SK-N-SH treated with all-trans-retinoic acid at 6 μM for 48 hours (cell line): ENCODE data around the gene PDGFRB.

ENCODE experiments used
- ATAC-seq: fragments of 200-7000 bp; cut with Tn5 transposase; 3 replicates; pipeline ENCODE4 v1.9.1; 2020; ENCODE audit warnings: mild to moderate bottlenecking, moderate library complexity
- ARNTL ChIP-seq: fragments of 450-650 bp; formaldehyde crosslinking; IDR thresholded peaks from 2 replicates; pipeline ENCODE4 v1.5.0; 2020; ENCODE audit warnings: low read depth, mild to moderate bottlenecking, moderate library complexity, borderline replicate concordance
- BACH2 ChIP-seq: fragments of 250-450 bp; sonication (Bioruptor Pico); IDR thresholded peaks from 2 replicates; pipeline ENCODE4 v1.9.0; 2021; ENCODE audit warnings: mild to moderate bottlenecking, borderline replicate concordance
- ESRRG ChIP-seq: fragments of 250-450 bp; sonication (Bioruptor Pico); IDR thresholded peaks from 2 replicates; pipeline ENCODE4 v1.6.1; 2021; ENCODE audit warnings: mild to moderate bottlenecking
- GLIS3 ChIP-seq: fragments of 250-450 bp; sonication (Bioruptor Pico); IDR thresholded peaks from 2 replicates; pipeline ENCODE4 v1.5.0; 2020; ENCODE audit warnings: mild to moderate bottlenecking, moderate library complexity
- ISL1 ChIP-seq: fragments of 250-450 bp; sonication (Bioruptor Pico); IDR thresholded peaks from 2 replicates; pipeline ENCODE4 v2.1.2; 2022; ENCODE audit warnings: mild to moderate bottlenecking, moderate library complexity
- OSR1 ChIP-seq: fragments of 250-450 bp; sonication (Bioruptor Pico); IDR thresholded peaks from 2 replicates; pipeline ENCODE4 v1.8.0; 2022; ENCODE audit warnings: moderate library complexity, mild to moderate bottlenecking, inconsistent platforms
- PPARA ChIP-seq: fragments of 250-450 bp; sonication (Bioruptor Pico); IDR thresholded peaks from 2 replicates; pipeline ENCODE4 v1.5.0; 2020; ENCODE audit warnings: mild to moderate bottlenecking, borderline replicate concordance
- RARB ChIP-seq: fragments of 250-450 bp; sonication (Bioruptor Pico); IDR thresholded peaks from 2 replicates; pipeline ENCODE4 v1.8.0; 2021; ENCODE audit warnings: mild to moderate bottlenecking, moderate library complexity
- SNAI2 ChIP-seq: fragments of 250-450 bp; sonication (Bioruptor Pico); IDR thresholded peaks from 2 replicates; pipeline ENCODE4 v1.5.0; 2020; ENCODE audit warnings: mild to moderate bottlenecking, moderate library complexity
- TCF4 ChIP-seq: fragments of 250-450 bp; sonication (Bioruptor Pico); IDR thresholded peaks from 2 replicates; pipeline ENCODE4 v1.8.0; 2021; ENCODE audit warnings: mild to moderate bottlenecking, moderate library complexity, borderline replicate concordance
- TOX ChIP-seq: fragments of 250-450 bp; sonication (Bioruptor Pico); IDR thresholded peaks from 2 replicates; pipeline ENCODE4 v1.8.0; 2021; ENCODE audit warnings: mild to moderate bottlenecking, moderate library complexity, borderline replicate concordance
- ZC3H10 ChIP-seq: fragments of 250-450 bp; sonication (Bioruptor Pico); IDR thresholded peaks from 2 replicates; pipeline ENCODE4 v1.5.1; 2021; ENCODE audit warnings: mild to moderate bottlenecking, moderate library complexity
- ZFP3 ChIP-seq: fragments of 250-450 bp; sonication (Bioruptor Pico); IDR thresholded peaks from 2 replicates; pipeline ENCODE4 v1.5.0; 2020; ENCODE audit warnings: mild to moderate bottlenecking, moderate library complexity
- ZFP30 ChIP-seq: fragments of 450-650 bp; formaldehyde crosslinking; IDR thresholded peaks from 2 replicates; pipeline ENCODE4 v1.5.0; 2022; ENCODE audit warnings: mild to moderate bottlenecking, moderate library complexity
- ZNF565 ChIP-seq: fragments of 450-650 bp; formaldehyde crosslinking; conservative IDR thresholded peaks from 2 replicates; pipeline ENCODE4 v1.5.0; 2020; ENCODE audit warnings: low read depth, mild to moderate bottlenecking, moderate library complexity
- ZNF70 ChIP-seq: fragments of 450-650 bp; formaldehyde crosslinking; IDR thresholded peaks from 2 replicates; pipeline ENCODE4 v1.5.0; 2020; ENCODE audit warnings: mild to moderate bottlenecking, moderate library complexity
- ZNF8 ChIP-seq: fragments of 450-650 bp; formaldehyde crosslinking; IDR thresholded peaks from 2 replicates; pipeline ENCODE4 v1.5.0; 2020; ENCODE audit warnings: mild to moderate bottlenecking, moderate library complexity
- TF ChIP-seq, protein P1 (sequence below): fragments of 250-450 bp; sonication (Bioruptor Pico); IDR thresholded peaks from 2 replicates; pipeline ENCODE4 v1.5.1; 2021; ENCODE audit warnings: mild to moderate bottlenecking, moderate library complexity
- TF ChIP-seq, protein P2 (sequence below): fragments of 250-450 bp; sonication (Bioruptor Pico); IDR thresholded peaks from 2 replicates; pipeline ENCODE4 v1.8.0; 2021; ENCODE audit warnings: low read depth, mild to moderate bottlenecking, moderate library complexity, borderline replicate concordance
- TF ChIP-seq, protein P3 (sequence below): fragments of 250-450 bp; sonication (Bioruptor Pico); IDR thresholded peaks from 2 replicates; pipeline ENCODE4 v1.5.0; 2020; ENCODE audit warnings: mild to moderate bottlenecking, moderate library complexity
- TF ChIP-seq, protein P4 (sequence below): fragments of 250-450 bp; sonication (Bioruptor Pico); IDR thresholded peaks from 2 replicates; pipeline ENCODE4 v1.5.1; 2020; ENCODE audit warnings: low read depth, mild to moderate bottlenecking, moderate library complexity

The PDGFRB gene

DNA sequence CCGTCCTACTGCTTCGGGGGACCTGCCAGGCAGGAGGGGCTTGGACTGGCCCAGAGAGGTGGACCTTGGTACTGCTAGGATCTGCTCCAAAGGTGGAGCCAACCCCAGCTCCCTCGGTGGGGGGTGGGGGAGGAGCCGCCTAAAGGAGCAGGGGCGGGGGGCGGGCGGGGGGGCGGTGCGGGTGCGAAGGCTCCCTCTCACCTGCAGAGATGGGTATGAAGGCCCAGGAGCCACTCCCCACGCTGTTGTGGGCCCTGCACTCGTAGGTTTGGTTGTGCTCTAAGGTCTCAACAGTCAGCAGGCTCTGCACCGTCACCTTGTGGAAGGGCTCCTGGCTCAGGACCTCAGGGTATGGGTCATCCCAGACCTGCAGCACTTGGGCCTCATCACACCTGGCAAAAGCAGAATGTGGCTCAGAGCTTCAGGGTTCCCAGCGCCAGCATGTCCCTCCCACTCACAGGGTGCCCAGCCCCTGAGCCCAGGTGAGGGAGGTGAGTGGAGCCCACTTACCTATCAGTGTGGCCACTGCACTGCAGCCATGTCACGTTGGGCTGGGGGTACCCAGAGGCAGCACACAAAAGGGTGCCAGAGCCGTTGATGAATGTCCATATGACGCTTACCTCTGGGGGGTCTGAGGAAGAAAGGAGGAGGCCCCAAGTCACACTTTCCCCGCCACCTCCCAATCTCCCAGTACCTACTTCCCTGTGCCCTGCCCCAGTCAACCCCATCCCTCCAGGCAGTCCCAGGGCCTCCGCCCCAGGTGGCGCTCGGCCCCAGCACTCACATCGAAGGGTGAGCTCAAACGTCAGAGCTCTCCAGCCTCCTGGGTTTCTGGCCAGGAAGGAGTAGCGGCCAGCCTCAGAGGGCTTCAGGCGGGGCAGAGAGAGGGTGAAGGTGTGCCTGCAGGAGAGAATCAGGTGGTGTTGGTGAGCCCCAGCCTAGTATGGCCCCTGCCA, 85.7 kb downstream of the PDGFRB start:
- no peak for ATAC-seq
- TF ChIP-seq ISL1 (CRISPR knock-in tag) (no peak), OSR1 (CRISPR knock-in tag) (no peak), ZNF70 (no peak), RARB (CRISPR knock-in tag) (no peak), GLIS3 (no peak), TCF4 (no peak), ZFP30 (CRISPR knock-in tag) (no peak), SNAI2 (CRISPR knock-in tag) (no peak), ZNF8 (CRISPR knock-in tag) (no peak)
- TF ChIP-seq, protein P1, sequence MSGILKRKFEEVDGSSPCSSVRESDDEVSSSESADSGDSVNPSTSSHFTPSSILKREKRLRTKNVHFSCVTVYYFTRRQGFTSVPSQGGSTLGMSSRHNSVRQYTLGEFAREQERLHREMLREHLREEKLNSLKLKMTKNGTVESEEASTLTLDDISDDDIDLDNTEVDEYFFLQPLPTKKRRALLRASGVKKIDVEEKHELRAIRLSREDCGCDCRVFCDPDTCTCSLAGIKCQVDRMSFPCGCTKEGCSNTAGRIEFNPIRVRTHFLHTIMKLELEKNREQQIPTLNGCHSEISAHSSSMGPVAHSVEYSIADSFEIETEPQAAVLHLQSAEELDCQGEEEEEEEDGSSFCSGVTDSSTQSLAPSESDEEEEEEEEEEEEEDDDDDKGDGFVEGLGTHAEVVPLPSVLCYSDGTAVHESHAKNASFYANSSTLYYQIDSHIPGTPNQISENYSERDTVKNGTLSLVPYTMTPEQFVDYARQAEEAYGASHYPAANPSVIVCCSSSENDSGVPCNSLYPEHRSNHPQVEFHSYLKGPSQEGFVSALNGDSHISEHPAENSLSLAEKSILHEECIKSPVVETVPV (CRISPR knock-in tag) = no peak
- TF ChIP-seq, protein P2, sequence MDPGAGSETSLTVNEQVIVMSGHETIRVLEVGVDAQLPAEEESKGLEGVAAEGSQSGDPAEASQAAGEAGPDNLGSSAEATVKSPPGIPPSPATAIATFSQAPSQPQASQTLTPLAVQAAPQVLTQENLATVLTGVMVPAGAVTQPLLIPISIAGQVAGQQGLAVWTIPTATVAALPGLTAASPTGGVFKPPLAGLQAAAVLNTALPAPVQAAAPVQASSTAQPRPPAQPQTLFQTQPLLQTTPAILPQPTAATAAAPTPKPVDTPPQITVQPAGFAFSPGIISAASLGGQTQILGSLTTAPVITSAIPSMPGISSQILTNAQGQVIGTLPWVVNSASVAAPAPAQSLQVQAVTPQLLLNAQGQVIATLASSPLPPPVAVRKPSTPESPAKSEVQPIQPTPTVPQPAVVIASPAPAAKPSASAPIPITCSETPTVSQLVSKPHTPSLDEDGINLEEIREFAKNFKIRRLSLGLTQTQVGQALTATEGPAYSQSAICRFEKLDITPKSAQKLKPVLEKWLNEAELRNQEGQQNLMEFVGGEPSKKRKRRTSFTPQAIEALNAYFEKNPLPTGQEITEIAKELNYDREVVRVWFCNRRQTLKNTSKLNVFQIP (CRISPR knock-in tag) = no peak
- TF ChIP-seq, all 23 proteins: peak for 0

DNA sequence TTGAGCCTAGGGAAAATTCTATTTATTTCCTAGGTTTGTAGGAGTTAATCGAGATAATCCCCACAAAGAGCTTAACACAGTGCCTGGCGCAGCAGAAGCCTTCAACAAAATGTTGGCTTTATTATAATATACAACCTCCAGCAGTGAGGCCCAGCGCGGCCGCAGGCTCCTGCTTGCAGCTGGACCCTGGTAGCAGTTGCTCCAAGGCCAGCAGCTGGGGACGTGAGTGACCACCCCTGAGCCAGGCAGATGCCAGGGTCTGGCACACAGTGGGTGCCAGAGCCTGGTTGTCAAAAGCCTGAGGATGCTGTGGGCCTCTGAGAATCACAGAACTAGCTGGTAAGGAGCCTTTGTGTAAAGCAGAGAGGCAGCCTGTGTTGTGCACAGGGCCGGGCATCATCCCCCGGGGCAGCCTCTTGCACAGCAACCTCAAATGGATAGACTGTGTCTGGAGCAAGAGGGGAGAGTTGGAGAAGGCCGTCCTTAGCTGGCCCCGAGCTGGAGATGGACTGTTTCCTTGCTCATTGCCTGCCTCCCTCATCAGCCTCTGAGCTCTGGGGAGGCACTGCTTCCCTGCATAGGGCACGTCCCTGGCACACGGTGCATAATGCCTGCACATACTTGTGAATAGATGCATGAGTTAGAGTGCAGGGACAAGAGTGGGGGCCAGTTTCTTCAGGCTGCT, 86.5 kb downstream of the PDGFRB start:
- ATAC-seq = no peak

DNA sequence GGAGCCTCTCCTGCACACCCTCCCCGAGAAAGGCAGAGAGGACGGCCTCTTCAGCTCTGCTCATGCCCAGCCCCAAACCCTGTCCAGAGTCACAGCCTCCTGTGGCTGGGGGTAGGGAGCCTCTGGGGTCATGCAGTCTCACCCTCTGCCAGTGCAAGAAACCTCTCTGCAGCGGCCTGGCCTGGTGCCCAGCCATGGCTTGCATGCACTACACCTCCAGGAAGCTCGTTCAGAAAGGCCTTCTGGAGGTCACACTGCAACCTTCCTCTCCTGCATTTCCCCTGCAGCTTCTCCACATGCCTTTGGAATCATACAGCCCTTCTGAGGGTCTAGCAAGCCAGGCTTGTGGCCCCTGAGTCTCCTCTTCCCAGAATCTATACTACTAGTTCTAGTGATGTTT, 87.2 kb downstream of the PDGFRB start:
- ATAC-seq = peak; percentile 42
- TF ChIP-seq ZNF8 (CRISPR knock-in tag) = no peak
- TF ChIP-seq ZNF70 = no peak
- TF ChIP-seq ISL1 (CRISPR knock-in tag) = no peak
- TF ChIP-seq, protein P2 (CRISPR knock-in tag) = no peak
- TF ChIP-seq PPARA = no peak
- TF ChIP-seq ESRRG (CRISPR knock-in tag) = no peak
- no peak for TF ChIP-seq ZFP3
- TF ChIP-seq ZFP30 (CRISPR knock-in tag) = no peak
- no peak for TF ChIP-seq ARNTL (CRISPR knock-in tag)
- TF ChIP-seq SNAI2 (CRISPR knock-in tag) = no peak
- no peak for TF ChIP-seq TCF4
- TF ChIP-seq, all 23 proteins: peak for 0

More for the DNA sequence above, 86.5 kb downstream of the PDGFRB start:
- TF ChIP-seq BACH2 (no peak), ZC3H10 (CRISPR knock-in tag) (no peak), TOX (CRISPR knock-in tag) (no peak)
- TF ChIP-seq, protein P3, sequence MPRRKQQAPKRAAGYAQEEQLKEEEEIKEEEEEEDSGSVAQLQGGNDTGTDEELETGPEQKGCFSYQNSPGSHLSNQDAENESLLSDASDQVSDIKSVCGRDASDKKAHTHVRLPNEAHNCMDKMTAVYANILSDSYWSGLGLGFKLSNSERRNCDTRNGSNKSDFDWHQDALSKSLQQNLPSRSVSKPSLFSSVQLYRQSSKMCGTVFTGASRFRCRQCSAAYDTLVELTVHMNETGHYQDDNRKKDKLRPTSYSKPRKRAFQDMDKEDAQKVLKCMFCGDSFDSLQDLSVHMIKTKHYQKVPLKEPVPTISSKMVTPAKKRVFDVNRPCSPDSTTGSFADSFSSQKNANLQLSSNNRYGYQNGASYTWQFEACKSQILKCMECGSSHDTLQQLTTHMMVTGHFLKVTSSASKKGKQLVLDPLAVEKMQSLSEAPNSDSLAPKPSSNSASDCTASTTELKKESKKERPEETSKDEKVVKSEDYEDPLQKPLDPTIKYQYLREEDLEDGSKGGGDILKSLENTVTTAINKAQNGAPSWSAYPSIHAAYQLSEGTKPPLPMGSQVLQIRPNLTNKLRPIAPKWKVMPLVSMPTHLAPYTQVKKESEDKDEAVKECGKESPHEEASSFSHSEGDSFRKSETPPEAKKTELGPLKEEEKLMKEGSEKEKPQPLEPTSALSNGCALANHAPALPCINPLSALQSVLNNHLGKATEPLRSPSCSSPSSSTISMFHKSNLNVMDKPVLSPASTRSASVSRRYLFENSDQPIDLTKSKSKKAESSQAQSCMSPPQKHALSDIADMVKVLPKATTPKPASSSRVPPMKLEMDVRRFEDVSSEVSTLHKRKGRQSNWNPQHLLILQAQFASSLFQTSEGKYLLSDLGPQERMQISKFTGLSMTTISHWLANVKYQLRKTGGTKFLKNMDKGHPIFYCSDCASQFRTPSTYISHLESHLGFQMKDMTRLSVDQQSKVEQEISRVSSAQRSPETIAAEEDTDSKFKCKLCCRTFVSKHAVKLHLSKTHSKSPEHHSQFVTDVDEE = no peak

DNA sequence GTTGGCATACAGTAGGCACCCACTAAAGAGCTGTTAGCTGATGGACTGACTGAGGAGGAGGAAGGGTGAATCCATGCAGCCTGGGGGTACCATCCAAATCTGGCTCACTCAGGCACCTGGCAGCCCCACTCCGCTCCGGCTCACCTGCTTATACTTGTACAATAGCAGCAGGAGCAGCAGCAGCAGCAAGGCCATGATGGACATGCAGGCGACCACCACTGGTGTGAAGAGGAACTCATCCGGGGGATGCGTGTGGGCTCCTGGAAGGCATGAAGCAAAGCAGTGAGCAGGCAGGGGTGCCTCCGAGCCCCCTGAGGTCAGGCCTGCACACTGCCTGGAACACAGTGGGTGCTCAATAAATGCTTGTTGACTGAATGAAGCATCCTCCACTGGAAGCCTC, 87.6 kb downstream of the PDGFRB start:
- ATAC-seq = no peak

More for the DNA sequence above, 87.6 kb downstream of the PDGFRB start:
- TF ChIP-seq BACH2 (no peak), ZFP30 (CRISPR knock-in tag) (no peak), PPARA (no peak), ZC3H10 (CRISPR knock-in tag) (no peak), ZFP3 (no peak), RARB (CRISPR knock-in tag) (no peak), TCF4 (no peak), ZNF565 (CRISPR knock-in tag) (no peak), ZNF70 (no peak), SNAI2 (CRISPR knock-in tag) (no peak), ARNTL (CRISPR knock-in tag) (no peak), ZNF8 (CRISPR knock-in tag) (no peak), ESRRG (CRISPR knock-in tag) (no peak)
- TF ChIP-seq, protein P4, sequence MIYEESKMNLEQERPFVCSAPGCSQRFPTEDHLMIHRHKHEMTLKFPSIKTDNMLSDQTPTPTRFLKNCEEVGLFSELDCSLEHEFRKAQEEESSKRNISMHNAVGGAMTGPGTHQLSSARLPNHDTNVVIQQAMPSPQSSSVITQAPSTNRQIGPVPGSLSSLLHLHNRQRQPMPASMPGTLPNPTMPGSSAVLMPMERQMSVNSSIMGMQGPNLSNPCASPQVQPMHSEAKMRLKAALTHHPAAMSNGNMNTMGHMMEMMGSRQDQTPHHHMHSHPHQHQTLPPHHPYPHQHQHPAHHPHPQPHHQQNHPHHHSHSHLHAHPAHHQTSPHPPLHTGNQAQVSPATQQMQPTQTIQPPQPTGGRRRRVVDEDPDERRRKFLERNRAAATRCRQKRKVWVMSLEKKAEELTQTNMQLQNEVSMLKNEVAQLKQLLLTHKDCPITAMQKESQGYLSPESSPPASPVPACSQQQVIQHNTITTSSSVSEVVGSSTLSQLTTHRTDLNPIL (CRISPR knock-in tag) = no peak
- TF ChIP-seq, protein P3 = no peak
